ENCODE data around the gene CSF2RB.
A peak's percentile ranks its signal among the peaks of the same experiment; 100 is the strongest.

The CSF2RB gene

DNA sequence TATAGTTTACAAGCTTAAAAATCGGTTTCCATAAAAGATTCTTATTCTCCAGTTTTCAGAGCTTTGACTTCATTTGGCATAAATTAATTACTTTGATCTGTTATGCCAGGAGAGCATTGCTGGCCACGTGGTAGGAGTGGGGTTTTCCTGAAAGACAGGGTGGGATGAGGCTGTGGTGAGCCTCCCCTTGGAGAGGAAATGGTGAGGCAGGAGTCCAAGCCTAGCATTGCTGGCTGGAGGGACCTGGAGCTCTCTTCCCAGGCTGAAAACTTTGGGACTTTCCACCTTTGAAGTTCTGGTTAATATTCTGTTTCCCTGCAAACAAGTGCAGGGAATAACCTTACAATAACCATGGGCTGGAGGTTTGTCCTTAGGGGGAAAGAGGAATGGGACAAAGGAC is 21.1 kb upstream of the CSF2RB start:
- no peak for DNase-seq

DNA sequence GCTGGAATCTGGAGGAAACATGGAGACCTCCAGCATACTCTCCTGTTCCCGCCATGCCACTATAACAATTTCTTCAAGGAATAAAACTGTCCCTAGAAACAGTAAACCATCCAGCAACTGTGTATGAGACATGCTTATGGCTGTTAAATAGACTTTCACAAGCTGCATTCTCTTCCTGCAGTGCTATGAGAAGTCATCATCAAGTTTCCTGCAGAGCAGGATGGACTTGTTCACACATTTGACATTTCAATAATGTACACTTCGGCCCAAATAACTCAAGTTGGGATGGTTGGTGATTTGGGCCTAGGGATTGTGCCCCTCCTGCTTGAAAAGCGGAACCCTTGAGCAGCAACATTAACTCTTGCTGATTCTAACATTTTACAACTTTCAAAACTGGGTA is 20.2 kb upstream of the CSF2RB start:
- no peak for DNase-seq

DNA sequence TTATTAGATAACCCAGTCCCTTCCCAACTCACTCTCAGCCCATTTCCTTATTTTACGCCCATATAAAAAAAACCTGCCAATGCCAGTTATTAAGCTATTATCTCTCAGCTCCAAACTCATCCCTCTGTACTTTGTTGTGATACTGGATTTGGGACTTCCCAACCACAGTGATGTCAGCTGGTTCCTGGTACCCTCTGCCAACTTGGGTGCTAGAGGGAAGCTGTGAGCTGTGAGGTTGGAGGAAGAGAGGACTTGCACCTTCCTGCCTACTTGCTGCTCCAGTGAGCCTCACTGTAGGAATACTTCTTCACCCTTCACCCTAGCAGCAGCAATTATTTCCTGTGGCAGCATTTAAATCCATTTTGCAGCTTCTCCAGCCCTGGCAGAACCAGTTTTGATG is 19.2 kb upstream of the CSF2RB start:
- no peak for DNase-seq

DNA sequence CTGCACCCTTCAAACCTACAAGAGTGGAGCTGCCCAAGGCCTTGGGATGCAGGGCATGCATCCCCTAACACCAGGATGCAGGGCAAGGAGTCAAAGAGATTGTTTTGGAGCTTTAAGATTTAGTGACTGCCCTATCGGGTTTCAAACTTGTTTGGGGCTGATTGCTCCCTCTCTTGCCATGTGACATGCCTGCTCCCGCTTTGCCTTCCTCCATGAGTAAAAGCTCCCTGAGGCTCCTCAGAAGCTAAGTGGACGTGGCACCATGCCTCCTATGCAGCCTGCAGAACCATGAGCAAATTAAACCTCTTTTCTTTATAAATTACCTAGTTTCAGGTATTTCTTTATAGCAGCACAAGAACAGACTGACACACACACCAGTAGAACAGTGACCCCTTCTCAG is 15.8 kb upstream of the CSF2RB start:
- DNase-seq = no peak

DNA sequence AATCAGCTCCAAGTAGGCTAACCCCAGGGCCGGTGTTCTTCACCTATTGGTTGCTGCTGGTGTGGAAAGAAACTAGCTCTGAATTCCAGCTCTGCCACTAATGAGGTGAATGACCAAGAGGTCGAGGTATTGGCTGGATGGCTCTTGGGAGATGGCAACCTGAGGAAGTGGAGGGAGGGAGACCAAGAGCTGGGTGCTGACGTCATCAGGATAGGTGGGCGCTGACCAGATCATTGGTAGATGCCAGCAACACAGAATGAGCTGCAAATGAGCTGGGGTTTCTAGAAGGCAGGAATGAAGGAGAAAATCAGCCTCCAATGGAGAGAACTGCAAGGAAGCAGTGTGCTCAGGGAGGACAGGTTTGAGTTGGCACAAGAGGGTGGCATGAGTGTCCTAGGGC is 14.7 kb upstream of the CSF2RB start:
- DNase-seq = no peak

DNA sequence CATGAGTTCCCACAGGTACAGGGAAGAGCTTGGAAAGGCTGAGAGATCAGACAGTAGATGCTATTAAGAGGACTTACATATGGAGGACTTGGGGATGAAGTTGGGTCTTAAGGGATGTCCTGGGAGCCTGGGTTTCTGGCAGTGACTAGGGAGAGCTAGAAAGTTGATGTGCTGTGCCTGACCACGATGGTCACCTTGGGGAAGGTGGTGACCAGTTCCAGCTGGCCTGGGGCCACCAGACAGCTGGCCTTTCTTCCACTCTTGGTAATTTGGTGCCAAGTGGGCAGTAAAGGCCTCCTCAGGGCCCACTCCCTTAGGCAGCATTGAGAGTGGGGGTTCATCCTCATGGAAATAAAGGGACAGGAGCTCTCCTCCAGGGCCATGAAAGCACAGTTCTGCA is 13.9 kb upstream of the CSF2RB start:
- DNase-seq = no peak

DNA sequence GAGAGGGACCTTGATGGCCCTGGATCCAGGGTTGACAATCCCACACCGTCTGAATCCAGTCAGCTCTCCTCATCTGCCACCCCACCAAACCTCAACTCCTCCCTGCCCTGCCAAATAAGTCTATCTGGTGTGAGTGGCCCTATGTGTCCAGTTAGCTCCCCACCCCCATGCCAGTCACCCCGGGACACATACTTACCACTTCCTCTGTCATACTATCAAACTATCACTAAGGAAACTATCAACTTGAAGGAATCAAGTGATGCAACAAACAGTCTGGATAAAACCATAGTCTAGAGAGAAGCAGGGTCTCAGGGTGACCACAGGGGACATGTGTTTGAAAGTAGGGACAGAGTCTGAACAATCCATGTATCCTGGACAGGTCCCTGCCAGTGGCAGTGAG is 13.2 kb upstream of the CSF2RB start:
- no peak for DNase-seq

DNA sequence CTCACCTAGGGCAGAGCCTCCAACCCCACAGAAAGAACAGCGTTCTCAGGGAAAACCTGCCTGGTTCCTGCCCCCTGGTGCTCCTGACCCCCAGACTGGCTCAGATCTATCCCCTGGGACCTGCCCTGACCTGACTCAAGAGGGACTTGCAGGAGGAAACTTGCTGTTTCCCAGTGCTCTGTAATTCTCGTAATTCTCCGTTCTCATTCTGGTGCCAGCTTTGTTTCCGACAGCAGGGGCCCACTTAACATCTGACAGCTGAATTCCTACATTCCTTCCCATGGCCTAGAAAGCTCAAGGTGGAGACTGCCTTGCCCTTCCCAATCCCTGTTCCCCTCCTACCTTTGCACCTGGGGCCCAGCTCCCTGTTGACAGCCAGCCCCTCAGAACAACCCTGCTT is 12.5 kb upstream of the CSF2RB start:
- DNase-seq = no peak

GRCh38 chr22:36901411-36902142 is 11.9 kb upstream of the CSF2RB start:
- DNase-seq = no peak

GRCh38 chr22:36902143-36902926 is 11.1 kb upstream of the CSF2RB start:
- DNase-seq = no peak

DNA sequence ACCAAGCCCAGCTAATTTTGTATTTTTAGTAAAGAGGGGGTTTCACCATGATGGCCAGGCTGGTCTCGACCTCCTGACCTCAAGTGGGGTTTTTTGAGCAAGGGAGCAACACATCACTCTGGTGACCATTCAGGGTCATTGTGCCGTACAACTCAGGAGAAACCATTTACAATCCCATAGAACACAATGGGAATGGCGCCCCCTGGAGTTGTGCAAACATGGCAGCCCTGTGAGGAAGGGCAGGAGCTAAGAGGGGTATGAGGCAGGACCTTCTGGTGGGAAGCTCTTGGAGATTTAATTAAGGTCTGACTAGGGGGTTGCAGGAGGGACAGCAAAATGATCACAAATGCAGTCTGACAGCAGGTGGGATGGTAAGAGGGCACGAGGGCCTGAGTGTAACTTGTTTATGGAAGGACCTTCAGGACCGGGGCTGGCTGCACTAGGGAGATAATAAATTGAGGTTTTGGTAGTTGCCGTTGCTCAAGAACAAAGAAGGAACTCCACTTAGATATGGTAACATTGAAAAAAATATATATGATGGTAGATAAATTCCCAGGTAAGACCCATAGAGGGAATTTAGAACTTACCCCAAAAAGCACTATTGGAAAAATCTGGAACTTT is 9.1 kb upstream of the CSF2RB start:
- DNase-seq = no peak

DNA sequence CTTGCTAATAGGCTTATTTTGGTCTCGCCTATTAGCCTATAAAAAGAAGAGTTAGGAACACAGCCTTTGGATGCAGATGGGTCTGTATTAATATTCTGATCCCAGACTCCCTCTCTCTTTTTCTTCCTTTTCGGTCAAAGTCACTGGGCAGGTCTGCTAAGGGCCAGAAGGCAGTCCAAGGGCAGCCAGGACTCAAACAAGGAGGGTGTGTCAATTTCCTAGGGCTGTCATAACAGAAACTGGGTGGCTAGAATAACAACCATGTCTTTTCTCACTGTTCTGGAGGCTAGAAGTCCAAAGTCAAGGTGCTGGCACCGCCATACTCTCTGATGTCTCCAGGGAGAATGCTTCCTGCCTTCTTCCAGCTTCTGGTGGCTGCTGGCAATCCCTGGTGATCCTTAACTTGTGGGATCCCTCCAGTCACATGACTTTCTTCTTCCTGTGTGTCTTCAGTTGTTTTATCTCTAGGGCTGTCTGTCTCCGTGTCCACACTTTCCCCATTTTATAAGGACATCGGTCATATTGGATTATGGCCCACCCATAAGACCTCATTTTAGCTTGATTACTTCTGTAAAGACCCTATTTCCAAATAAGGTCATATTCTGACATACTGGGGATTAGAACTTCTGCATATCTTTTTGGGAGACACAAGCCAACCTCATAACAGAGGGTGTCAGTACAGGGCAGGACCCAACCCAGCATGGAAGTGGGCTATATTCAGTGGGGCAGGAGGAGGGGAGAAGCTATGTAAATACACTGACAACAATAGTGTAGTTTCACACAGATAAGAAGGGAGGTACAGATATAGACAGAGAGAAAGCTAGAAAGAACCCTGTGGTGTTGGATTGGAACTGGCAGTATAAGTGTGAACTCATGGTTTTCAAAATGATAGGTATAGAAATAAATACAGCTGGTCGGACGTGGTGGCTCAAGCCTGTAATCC is 5.9 kb upstream of the CSF2RB start:
- no peak for DNase-seq

DNA sequence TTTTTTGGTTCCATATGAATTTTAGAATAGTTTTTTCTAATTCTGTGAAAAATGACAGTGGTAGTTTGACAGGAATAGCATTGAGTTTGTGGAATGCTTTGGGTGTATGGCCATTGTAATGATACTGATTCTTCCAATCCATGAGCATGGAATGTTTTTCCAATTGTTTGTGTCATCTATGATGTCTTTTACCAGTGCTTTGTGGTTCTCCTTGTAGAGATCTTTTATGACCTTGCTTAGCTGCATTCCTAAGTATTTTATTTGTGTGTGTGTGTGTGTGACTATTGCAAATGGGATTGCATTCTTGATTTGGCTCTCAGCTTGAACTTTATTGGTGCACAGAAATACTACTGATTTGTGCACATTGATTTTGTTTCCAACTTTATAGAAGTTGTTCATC is 3.0 kb upstream of the CSF2RB start:
- DNase-seq = no peak

DNA sequence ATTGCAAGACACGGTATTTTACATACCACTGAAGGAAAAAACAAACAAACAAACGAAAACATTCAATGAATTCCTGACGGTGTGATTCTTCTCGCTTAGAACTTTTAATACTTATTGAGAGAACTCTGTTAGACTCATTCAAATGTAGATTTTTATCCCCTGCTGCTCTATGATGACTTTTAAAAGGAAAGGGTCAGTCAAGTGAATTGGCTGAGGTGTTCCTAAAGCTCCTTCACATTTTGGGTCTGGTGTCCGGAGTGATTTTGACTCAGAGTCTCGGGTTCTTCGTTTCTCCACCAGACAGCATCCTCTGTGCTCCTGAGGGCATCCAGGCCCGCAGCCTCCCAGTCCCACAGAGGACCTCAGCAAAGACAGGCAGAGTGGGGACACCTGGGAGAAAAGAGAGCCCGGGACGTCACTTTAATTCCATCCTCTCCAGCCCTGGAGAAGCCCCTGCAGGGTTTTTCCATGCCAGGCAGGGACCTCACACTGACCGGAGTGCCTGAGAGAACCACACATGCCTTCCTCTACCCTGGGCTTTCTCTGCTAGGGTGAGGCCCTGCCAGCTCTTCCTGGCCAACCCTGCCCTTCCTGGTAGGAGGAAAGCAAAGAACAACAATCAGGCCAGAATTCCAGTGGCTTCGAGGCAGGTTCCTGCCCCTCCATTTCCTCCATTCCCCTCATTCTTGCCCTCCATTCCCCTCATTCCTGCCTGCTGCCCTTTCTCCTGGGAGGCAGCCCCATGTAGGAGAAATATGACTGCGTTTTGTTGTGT is 1.4 kb upstream of the CSF2RB start:
- no peak for DNase-seq

- DNase-seq = no peak
These were observed 568 bp upstream of the CSF2RB start for GRCh38 chr22:36912694-36913426.

GRCh38 chr22:36914390-36914752 is 943 bp downstream of the CSF2RB start:
- DNase-seq = no peak

GRCh38 chr22:36916034-36916433 is 2.6 kb downstream of the CSF2RB start:
- no peak for DNase-seq

DNA sequence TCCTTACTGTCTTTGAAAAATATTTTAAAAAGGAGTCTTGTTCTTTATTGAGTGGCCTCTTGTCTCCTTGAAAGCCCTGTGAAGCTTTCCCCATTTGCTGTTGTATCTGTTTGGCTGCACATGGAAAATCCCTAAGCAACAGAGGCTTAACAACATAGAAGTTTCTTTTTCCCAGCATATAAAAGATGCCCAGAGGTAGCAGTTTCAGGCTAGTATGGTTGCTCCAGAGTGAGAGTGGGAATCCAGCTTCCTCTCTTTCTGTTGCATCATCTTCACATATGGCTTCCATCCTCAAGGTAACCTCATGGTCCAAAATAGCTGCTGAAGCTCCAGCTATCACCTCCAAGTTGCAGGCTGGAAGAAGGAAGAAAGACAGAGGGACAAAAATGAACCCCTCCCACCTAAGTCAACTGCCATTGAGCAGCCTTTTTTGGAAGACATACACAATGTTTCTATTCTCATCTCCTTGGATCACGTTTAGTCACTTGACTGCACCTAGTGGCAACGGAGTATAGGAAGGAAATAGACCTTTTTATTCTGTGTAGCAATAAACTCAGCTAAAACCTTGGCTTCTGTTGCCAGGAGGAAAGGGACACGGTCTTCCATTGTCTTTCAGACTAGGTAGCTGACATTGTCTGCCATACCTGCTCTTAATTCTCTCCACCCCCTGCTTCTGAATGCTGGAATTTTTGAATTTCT is 5.3 kb downstream of the CSF2RB start:
- DNase-seq = no peak

GRCh38 chr22:36921309-36922104 is 8.1 kb downstream of the CSF2RB start:
- DNase-seq = no peak

GRCh38 chr22:36922105-36922608 is 8.7 kb downstream of the CSF2RB start:
- peak; percentile 41 for DNase-seq

All from eye (tissue), 1 donor.